Skeletal muscle tissue (tissue), 4 donors: ENCODE results near the gene TP53I13. TPM values are rescaled to one million over a fixed set of nuclear protein-coding genes. Genes with fewer than 3 reads are reported as not detected.

Experiments used
- H3K27ac ChIP-seq: one replicate; pipeline ENCODE4 v1.7.0; 2013; ENCODE audit warnings: mild to moderate bottlenecking, low read depth, low read length, inconsistent platforms
- H3K27me3 ChIP-seq, 3 donors: one replicate each; pipeline ENCODE4 v1.7.0; 2013; ENCODE audit warnings: low read length in 3 of 3; ENCODE audit not compliant: control insufficient read depth in 3 of 3, insufficient read depth in 3 of 3
- H3K36me3 ChIP-seq, 3 donors: one replicate each; pipeline ENCODE4 v1.7.0; 2013; ENCODE audit warnings: low read length in 3 of 3; ENCODE audit not compliant: control insufficient read depth in 3 of 3, insufficient read depth in 3 of 3
- H3K4me1 ChIP-seq, 3 donors: one replicate each; pipeline ENCODE4 v1.7.0; 2013; ENCODE audit warnings: low read length in 3 of 3, mild to moderate bottlenecking in 3 of 3; ENCODE audit not compliant: control insufficient read depth in 3 of 3, insufficient read depth in 3 of 3
- H3K4me3 ChIP-seq, 3 donors: one replicate each; pipeline ENCODE4 v1.7.0; 2013; ENCODE audit warnings: low read length in 3 of 3
- H3K9ac ChIP-seq, 3 donors: one replicate each; pipeline ENCODE4 v1.7.0; 2013; ENCODE audit warnings: low read length in 3 of 3, mild to moderate bottlenecking in 3 of 3, moderate library complexity in 2 of 3, low read depth in 1 of 3
- H3K9me3 ChIP-seq, 3 donors: one replicate each; pipeline ENCODE4 v1.7.0; 2013; ENCODE audit warnings: low read length in 3 of 3; ENCODE audit not compliant: control insufficient read depth in 3 of 3
- total RNA-seq: library from RNA; depleted of rRNA; stranded (reverse); fragments of >200 nt; gene quantifications from one replicate; pipeline ENCODE4 v1.2.3, GENCODE V29; 2014
- donor health status: Osteomylitis.

TP53I13 gene
- total RNA-seq, 1 donor from 2014 or later, result 26.1 TPM

DNA sequence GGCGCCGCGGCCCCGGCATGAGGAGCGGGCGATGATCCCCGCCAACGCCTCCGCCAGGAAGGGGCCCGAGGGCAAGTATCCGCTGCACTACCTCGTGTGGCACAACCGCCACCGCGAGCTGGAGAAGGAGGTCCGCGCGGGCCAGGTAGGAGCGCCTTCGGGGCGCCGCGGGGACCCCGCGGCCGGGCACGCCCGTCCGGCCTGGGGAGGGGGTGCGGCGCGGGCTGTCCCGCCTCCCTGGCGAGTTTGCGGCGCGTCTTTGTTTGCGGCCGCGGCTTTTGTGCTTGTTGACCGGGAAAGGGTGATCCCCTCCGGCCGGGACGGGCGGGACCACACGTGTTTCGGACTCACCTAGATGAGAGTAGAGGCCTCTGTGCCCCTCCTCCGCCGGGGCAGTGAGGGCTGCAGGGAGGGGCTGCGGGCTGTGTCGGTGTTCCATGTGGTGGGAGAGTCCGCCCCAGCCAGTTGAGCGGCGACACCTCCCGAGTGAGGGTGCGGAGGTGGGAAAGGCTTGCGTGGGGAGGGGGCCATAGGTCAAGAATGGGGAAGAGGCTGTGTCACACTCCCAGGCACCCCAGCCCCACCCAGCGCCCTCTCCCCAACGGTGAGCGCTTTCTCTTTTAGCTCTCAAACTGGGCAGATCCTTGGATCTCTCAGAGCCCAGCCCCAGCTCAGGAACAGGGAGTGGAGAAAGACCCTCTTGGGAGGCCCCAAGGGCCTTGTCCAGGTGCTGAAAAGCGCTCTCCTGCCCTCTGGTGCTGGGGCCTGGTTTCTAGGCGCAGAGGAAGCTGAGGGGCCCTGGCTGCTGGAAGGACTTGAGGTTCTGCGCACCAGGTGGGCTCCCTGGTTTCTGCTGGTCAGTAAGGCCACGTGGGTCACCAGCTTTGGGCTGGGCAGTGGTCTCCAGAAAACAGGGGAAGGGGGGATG is 25.4 kb downstream of the TP53I13 start:
- Histone ChIP-seq H3K27me3 (no peaks in the 10 kb centered on the region), H3K27ac (no peak overlapping the region), H3K4me1 (peaks cover 53 to 62% (median 62%) of the 10 kb centered on the region in 3 donors), H3K36me3 (no peaks in the 10 kb centered on the region), H3K4me3 (peak overlapping the region; percentile 55 to 66 (median 65)), H3K9ac (peak overlapping the region; percentile 47 to 75 (median 50)), H3K9me3 (no peaks in the 10 kb centered on the region)

DNA sequence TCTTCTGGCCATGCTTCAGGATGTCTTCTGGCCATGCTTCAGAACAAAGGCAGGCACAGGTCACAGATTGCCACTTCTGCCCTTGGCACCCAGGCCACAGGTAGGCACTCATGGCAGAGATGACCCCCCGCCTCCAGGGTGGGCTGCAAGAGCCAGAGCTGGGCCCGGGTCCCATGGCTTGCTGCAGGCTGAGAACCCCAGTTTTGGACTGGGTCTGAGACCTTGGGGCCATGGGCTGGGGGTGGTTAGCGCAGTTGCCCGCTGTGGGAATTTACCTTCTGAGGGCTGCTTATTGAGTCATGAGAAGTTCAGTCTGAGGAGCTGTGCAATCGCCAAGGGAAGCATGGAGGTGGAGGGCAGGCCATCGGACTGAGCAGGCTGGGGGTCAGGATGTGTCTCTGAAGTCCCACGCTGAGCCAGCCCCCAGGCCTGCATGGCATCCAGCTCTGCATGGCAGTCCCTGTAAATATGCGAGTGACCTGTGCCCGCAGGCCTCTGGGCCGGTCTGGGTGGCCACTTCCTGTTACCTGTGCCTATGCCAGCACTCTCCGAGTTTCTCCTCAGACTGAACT is 26.1 kb downstream of the TP53I13 start:
- H3K4me3 ChIP-seq, result peak overlapping the region in 1 of 3 donors; percentile 43

DNA sequence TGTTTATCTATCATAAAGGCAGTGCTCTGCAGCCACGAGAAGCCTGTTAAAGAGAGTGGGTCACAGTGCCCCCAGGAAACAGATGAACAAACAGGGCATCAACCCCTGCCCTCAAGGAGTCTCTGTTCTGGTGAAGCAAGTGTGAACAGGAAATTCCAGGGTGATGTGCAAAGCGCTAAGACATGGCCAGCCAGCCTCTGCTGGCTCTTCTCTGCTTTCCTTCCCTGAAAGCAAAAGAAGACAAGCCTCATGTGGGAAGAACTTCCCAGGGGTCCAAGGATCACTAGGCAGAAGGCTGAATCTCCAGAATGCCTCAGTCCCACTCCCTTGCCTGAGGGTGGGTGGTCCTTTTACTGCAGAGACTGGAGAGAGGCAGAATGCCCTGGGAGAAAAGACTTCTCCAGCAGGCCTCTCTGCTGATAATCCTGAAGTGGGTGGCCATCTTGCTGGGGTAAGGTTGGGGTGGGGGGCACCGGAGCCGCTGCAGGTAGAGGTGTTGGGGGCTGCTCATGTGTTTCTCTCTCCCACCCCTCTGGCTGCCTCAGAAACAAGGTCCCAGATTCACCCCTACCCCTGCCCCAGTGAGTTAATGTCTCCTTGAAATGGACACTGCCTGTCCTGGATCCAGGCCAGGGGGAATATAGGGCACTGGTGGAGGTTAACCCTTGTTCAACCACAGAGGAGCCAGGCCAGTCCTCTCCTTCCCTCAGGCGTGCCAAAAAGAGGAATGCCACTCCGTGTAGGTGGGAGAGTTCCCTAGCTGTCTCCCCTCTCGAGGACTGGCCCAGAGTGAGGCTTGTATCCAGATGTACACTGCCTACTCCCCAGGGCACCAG is 26.8 kb downstream of the TP53I13 start:
- Histone ChIP-seq H3K4me1 (peaks cover 47 to 56% (median 56%) of the 10 kb centered on the region in 3 donors), H3K4me3 (no peak overlapping the region), H3K27me3 (no peaks in the 10 kb centered on the region), H3K9me3 (no peaks in the 10 kb centered on the region), H3K36me3 (no peaks in the 10 kb centered on the region), H3K9ac (no peak overlapping the region), H3K27ac (no peak overlapping the region)

More for the DNA sequence above, 26.1 kb downstream of the TP53I13 start:
- H3K9ac ChIP-seq, result peak overlapping the region in 1 of 3 donors; percentile 25
- no peaks in the 10 kb centered on the region for H3K36me3 ChIP-seq
- H3K27me3 ChIP-seq, result no peaks in the 10 kb centered on the region
- H3K27ac ChIP-seq, result no peak overlapping the region
- peaks cover 53 to 62% (median 62%) of the 10 kb centered on the region in 3 donors for H3K4me1 ChIP-seq
- H3K9me3 ChIP-seq, result no peaks in the 10 kb centered on the region

DNA sequence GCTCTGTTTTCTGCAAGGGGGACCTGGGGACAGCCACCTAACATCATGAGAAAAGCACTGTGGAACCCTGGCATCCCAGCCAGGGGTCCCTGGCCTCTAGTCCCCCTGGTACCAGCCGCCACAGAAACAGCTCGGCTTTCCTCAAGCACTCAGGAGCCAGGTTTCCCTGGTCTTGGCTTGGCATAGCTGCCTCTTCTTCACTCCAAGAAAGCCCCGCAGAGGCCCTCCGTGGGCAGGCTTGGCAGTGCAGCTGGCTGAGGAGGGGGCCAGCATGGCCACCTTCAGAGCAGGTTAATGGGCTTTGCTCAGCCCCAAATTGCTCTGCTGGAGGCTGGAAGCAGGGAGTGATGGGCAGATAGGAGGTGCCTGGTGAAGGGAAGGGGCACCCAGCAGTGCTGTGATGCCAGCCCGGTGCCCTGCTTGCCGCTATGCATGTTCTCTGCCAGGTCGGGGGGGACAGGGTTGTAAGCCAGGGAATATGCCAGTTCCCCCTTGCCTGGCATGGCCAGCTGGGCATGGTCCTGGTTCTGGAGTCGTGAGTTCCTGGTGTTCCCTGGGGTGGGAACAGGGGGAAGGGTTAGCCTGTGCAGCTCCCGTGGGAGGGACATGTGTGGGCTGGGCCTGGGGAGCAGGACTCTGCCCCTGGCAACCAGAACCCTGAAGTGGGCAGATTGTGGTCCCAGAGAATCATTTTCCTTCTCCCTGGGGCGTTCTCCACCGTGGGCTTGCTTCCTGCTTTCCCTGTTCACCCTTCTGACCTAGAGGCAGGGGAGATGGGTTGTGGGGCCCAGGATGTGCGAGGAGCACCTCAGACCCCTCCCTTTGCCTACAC is 27.7 kb downstream of the TP53I13 start:
- H3K9ac ChIP-seq, result no peak overlapping the region
- H3K4me3 ChIP-seq, result no peak overlapping the region
- H3K9me3 ChIP-seq, result no peaks in the 10 kb centered on the region
- H3K27me3 ChIP-seq, result no peaks in the 10 kb centered on the region
- H3K27ac ChIP-seq, result no peak overlapping the region
- peaks cover 38 to 48% (median 47%) of the 10 kb centered on the region in 3 donors for H3K4me1 ChIP-seq
- no peaks in the 10 kb centered on the region for H3K36me3 ChIP-seq

DNA sequence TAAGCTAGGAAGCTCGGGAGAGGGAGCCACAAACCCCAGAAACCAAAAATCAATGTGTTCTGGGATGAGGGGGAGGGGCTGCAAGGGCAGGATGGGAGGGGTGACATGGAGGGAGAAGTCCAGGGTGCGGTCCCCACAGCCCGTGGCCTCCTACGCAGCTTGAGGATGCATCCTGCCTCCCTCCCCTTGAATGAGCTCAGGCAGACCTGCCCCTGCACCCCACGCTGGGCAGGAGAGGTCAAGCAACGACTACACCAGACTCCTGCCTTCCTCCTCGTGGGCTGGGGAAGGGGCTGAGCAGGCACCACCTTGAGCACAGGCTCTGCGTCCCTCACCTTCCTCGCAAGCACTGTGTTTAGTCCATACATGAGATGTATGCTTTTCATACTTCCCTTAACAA is 28.3 kb downstream of the TP53I13 start:
- H3K27ac ChIP-seq, result no peak overlapping the region
- no peak overlapping the region for H3K9ac ChIP-seq
- no peaks in the 10 kb centered on the region for H3K27me3 ChIP-seq
- no peaks in the 10 kb centered on the region for H3K9me3 ChIP-seq
- peaks cover 32 to 41% (median 41%) of the 10 kb centered on the region in 3 donors for H3K4me1 ChIP-seq
- H3K4me3 ChIP-seq, result no peak overlapping the region
- no peaks in the 10 kb centered on the region for H3K36me3 ChIP-seq

DNA sequence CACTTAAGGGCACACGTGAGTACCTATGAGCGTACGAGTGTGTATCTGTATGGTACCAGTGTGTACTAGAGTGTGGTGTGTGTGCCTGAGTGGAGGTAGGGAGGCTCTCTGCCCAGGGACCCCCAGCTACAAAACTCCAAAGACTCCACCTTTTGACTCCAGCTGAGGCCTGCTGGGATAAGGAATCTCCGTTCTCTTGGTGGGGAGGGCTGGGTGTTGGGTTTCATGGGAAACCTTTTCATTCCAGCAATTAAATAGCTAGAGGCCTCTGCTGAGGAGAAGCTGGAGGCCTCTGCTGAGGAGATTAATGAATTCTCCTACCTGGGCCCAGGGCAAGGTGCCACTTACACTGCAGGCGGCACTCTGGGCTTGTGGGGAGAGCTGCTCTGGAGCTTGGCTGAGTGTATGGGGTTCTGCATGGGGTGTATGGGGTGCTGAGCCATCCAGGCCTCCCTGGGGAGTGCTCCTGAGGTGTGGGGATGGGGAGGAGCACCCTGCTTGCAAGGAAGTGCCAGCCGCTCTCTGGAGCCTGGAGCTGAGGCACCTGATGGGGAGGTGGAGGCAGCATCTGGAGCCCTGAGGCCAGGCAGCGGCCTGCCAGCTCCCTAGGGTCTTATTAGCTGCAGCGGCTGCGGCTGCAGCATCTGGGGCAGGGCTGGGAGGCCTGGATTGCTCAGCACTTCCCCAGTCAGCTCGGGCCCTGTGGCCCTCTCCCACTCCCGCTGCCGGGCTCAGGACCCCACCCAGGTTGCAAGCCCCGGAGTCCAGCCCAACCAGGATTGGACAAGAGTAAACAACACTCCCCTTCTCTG is 29.1 kb downstream of the TP53I13 start:
- H3K27me3 ChIP-seq, result no peaks in the 10 kb centered on the region

GRCh38 chr17:29603109-29603674 is 34.7 kb downstream of the TP53I13 start:
- Histone ChIP-seq H3K36me3 (no peaks in the 10 kb centered on the region), H3K27ac (no peak overlapping the region), H3K9me3 (no peaks in the 10 kb centered on the region), H3K27me3 (no peaks in the 10 kb centered on the region), H3K4me1 (no peaks in the 10 kb centered on the region), H3K9ac (no peak overlapping the region), H3K4me3 (no peak overlapping the region)

More for the DNA sequence above, 29.1 kb downstream of the TP53I13 start:
- Histone ChIP-seq H3K9ac (no peak overlapping the region), H3K36me3 (no peaks in the 10 kb centered on the region), H3K4me3 (no peak overlapping the region), H3K27ac (no peak overlapping the region), H3K4me1 (peaks cover 24 to 33% (median 33%) of the 10 kb centered on the region in 3 donors), H3K9me3 (no peaks in the 10 kb centered on the region)

DNA sequence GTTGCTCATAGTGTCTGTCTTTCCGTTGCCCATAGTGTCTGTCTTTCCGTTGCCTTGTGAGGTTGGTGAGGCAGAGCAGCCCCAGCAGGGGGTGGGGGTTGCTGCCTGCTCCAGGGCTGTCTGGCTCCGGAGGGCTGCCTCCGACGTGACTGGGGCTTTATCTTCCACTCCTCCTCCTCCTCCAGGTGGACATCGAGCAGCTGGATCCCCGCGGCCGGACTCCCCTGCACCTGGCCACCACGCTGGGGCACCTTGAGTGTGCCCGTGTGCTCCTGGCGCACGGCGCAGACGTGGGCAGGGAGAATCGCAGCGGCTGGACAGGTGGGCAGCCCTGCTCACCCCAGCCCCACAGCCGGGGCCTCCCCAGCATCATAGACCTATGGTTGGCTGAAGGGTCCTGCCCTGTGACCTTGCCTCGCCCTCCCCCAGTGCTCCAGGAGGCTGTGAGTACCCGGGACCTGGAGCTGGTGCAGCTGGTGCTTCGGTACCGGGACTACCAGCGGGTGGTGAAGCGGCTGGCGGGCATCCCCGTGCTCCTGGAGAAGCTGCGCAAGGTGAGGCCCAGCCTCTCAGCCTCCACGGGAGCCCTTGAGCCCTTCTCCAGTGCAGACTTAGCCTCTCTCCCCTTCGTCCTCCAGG is 39.2 kb downstream of the TP53I13 start:
- H3K36me3 ChIP-seq, result peaks cover 0 to 2% (median 0%) of the 10 kb centered on the region in 3 donors
- H3K9ac ChIP-seq, result no peak overlapping the region
- H3K4me3 ChIP-seq, result no peak overlapping the region
- peaks cover 6 to 13% (median 10%) of the 10 kb centered on the region in 3 donors for H3K4me1 ChIP-seq
- H3K27ac ChIP-seq, result no peak overlapping the region
- no peaks in the 10 kb centered on the region for H3K9me3 ChIP-seq
- H3K27me3 ChIP-seq, result no peaks in the 10 kb centered on the region
